GM21526 (cell line): ENCODE results near the gene NCK2.
"Not testable (repeated sequence)": the region's sequence is repeated elsewhere in the genome, so short reads cannot be mapped to it uniquely, and the experiment has no call there.

ENCODE experiments used
- ATAC-seq: cut with Tn5 transposase; IDR thresholded peaks from one replicate; pipeline ENCODE4 v1.9.1; 2021; ENCODE audit warnings: moderate library complexity; ENCODE audit not compliant: unreplicated experiment, low FRiP score

Gene NCK2

GRCh38 chr2:105883911-105884694 is 139.4 kb downstream of the NCK2 start:
- ATAC-seq: no peak

GRCh38 chr2:105885456-105885855 is 140.7 kb downstream of the NCK2 start:
- no peak for ATAC-seq

- no peak for ATAC-seq
These were observed 141.3 kb downstream of the NCK2 start for GRCh38 chr2:105886029-105886454.

GRCh38 chr2:105886687-105887086 is 142.0 kb downstream of the NCK2 start:
- no peak for ATAC-seq

DNA sequence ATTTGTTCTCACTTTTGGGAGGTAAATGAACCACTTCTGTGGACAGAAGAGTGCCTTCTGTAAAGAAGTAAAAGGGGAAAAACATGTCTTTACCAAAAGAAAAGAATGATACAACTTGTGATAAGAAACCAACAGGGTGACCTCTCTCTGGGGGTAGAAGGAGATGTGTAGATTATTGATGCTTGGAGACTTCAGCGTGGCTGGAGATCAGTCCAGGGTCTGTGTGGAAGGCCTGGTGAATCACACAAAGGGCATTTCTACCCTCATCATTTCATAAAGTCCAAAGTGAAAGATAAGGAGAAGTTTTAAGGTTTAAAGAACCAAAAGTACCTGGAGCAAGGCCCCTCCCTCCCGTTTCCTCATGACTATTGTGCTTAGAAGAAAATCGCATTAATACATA is 142.5 kb downstream of the NCK2 start:
- no peak for ATAC-seq

GRCh38 chr2:105888625-105889024 is 143.9 kb downstream of the NCK2 start:
- no peak for ATAC-seq

- no peak for ATAC-seq
These were observed 144.3 kb downstream of the NCK2 start for GRCh38 chr2:105889046-105889445.

DNA sequence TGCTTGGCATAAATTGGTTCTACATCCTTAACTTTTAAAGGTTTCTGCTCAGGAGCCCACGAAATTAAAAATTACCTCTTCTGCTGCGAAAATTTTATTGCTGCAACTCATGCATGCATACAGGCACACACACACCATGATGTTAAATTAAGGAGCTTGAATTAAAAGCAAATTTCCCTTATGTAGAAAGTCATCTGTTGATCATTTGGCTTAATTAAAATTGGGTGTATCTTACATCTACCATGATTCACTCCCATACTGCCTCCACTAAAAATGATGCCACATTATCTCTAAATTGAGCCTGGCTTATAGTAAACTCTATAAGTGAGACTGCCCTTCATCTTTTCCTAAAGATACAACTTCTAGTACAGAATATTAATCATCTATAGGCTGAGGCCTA is 145.4 kb downstream of the NCK2 start:
- no peak for ATAC-seq

- no peak for ATAC-seq
These were observed 146.1 kb downstream of the NCK2 start for GRCh38 chr2:105890856-105891255.

DNA sequence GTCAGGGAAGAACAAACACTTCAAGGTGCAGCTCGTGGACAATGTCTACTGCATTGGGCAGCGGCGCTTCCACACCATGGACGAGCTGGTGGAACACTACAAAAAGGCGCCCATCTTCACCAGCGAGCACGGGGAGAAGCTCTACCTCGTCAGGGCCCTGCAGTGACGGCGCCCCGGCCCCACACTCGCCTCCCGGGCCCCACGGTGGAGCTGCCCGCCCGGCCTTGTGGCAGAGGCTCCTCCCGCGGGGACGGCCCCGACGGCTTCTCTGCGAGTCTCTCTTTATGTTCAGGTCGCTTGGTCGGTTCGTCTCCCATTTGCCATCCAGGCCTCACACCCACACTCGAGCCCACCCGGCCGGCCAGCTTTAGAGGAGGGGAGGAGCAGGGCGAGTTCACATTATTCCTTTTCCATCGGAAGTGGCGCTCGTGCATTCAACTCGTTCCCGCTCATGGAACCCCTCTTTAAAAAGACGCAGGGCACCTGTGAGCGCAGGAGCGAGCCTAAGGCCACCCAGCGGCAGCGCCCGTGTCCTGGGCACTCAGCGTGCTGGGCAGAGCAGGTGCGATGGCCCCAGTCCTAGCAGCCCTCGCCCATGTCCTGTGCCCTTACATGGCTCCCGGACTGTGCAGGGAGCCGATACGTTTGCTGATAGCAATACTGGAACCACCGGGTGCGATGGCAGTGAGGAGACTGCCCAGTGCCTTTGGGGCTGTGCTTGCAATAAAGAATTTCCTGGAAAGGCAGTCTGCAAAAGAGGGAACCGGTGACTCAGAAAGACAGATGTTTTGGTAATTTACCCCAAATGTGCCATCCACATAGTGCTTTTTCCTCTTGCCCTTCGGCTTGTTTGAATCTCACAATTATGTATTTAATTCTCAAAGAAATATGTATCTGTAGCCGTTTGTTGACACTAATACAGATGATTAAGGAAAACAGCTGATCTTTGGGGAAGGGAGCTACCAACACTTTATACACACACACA is 148.6 kb downstream of the NCK2 start:
- ATAC-seq: no peak

GRCh38 chr2:105894327-105894944 is 149.7 kb downstream of the NCK2 start:
- ATAC-seq: no peak

DNA sequence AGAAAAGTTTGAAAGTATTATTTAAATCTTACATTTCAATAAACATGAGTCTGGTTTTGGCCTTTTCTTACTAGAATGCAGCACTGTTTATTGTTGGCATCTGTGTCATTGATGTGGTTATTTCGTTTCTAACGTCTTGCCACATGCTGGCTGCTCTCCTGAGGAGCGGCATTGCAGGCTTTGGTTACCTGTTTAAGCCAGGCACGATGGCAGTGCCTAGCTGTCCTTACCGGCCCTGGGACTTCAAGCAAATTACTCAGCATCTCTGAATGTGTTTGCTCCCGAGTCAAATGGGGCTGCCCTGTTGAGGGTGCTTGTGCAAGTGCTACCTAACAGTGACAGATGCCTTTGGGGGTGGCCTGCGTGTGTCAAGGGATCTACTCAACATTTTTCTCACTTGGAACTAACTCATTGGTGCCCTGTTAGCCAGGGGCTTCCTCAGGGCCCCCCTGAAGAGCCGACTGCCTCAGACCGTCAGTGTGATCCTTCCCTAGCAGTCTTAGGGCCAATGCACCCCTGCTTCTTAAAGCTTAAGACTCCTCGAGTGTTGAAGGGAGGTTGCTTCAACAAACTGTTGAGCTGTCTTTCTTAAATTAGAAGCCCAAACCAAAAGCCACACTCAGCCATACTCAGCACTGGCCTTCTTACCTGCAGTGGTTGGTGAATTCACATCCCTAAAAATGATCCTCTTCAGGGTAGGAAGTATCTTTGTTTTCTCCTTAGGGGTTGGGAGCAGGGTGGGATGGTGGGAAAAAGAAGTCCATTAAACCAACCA is 151.5 kb downstream of the NCK2 start:
- no peak for ATAC-seq

DNA sequence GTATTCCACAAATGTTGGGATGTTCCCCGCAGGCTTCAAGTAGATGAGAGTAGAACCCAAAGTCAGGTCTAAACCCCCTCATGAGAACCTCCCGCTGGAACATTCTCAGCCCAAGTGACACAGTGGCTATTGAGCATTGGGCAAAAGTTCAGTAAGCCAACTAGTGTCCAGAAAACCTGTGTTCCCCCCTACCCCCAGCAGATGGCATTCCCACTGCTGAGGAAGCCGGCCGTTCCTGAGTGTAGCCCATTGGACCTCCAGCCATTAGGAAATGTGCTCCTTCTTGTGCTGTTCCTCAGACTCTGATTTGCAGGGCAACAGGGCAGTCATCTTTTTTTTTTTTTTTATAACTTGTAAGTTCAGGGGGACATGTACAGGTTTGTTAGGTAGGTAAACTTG is 152.1 kb downstream of the NCK2 start:
- ATAC-seq: no peak

- not testable (repeated sequence) for ATAC-seq
These were observed 153.0 kb downstream of the NCK2 start for GRCh38 chr2:105897694-105898093.

DNA sequence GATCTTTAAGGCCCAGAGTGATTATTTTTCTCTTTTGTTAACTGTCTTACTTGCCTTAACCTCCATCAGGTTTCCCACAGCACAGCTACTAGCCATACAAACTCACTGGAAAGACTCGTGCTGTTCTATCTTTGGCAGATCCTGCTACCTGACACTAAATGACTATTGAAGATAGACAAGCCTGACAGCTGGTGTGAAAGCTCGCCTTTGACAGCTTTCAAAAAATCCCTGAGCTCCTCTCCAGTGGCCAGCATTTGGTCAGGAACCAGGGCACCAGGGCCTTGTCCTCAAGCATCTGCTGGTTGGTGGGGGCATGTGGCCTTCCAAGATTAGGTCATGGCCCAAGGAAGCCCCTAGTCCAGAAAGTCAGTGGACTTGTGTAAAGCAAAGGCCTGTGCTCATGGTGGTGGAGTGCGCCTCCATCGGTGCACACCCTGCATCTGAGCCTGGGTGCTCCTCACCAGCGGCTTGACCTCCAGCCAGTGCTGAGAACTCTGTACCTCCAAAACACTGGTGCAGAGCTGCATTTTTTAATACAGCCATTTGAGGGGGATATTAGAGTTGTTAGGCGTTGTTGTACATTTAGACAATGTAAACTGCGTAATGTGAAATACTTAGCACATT is 158.5 kb downstream of the NCK2 start:
- no peak for ATAC-seq

GRCh38 chr2:105904938-105905337 is 160.2 kb downstream of the NCK2 start:
- ATAC-seq: peak; percentile 81

- ATAC-seq: no peak
These were observed 161.8 kb downstream of the NCK2 start for GRCh38 chr2:105906481-105906880.

DNA sequence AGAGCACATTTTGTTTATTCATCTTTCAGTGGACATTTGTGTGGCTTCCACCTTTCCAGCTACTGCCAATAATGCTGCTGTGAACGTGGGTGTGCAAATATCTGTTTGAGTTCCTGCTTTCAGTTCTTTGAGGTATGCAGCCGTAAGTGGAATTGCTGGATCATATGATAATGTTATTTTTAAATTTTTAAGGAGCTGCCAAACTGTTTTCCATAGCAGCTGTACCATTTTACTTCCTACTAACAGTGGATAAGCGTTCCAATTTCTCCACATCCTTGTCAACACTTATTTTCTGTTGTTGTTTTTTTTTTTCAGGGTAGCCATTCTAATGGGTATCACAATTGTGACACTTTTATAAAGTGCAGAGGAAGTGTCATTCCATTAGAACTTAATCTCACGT is 162.5 kb downstream of the NCK2 start:
- ATAC-seq: no peak

DNA sequence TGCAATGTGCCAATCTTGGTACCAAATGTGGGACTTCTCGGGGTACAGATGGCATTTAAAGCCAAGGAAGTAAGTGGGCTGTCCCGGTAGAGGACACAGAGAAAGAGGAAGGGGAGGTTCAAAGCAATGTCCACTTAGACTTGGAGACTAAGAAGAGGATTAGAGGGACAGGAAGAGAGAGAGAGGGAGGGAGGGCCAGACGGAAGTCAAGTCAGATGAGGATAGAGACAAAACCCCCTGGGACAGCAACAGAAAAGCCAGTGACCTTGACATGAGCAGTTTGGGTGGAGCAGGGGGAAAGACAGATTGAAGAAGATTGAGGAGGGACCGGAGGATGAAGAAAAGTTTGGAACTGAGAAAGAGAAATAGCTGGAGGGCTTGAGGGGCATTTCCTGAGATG is 164.5 kb downstream of the NCK2 start:
- no peak for ATAC-seq
